ENCODE data around the gene GPR3. TPM values are rescaled to one million over a fixed set of nuclear protein-coding genes. Genes with fewer than 3 reads are reported as not detected.
A peak's percentile ranks its signal among the peaks of the same experiment; 100 is the strongest.

The GPR3 gene
- total and polyA plus RNA-seq, 11 donors: 0.11 to 3.7 (median 0.53) TPM; not detected in 1

DNA sequence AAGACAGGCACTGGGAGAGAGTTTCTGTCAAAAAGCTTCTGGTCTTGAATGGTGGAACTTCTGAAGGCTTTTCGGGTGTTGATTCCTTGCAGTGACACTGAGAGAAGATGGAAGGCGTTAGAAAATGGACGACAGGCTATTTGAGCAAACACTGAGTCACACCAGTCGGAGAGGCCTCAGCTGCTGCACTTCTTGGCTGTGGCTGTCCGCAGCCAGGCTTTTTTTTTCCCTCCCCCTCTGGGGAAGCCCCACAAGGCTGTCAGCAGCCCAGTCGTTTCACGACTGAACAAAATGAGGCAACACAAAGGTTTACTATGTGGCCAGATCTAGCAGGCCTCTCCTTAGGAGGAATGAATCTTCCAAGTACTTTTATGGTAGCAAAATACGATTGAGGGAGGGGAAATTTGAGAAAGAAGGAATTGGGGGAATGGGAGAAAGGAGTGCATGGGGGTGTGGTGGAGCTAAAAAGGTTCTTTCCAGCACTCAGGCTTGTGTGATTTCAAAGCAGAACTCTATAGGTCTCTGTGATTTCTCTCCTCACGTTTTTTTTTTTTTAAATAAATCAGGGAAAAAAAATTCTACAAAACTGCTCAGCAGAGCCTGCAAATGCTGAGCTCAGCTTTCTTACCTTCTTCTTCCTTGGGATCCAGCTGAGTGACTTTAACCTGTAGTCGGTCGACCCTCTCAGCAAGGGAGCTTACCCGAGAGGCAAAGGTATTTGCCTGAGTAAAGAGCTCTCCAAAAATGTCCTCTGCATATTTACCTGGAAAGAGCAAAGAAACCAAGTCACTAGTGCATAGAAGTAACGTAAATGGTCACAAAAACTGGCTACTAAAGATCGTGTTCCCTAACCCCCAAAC lies 26.1 kb downstream of the GPR3 start:
- 30 to 40% (median 33%) methylated on average over 14 of the region's 14 CpGs for WGBS, 4 donors
- no peaks in the 10 kb centered on the region for H3K27me3 ChIP-seq
- intact Hi-C loops (cut with DNase I): loop anchor here in 4 of 10 donors (5.0 kb wide), 3 partner anchors 69 to 189 kb away; partner anchors contain the start of gene AHDC1 (in 1 of the 4)
- ATAC-seq (peak; percentile 75 to 94 (median 92)), DNase-seq (peak in 4 of 5 donors; percentile 69 to 86 (median 77))
- H3K4me3 ChIP-seq: no peak overlapping the region
- peaks cover 3 to 82% (median 54%) of the 10 kb centered on the region in 12 donors for H3K4me1 ChIP-seq
- peaks cover 0 to 64% (median 53%) of the 10 kb centered on the region in 9 donors for H3K36me3 ChIP-seq
- peak overlapping the region; percentile 8 to 89 (median 74) for H3K27ac ChIP-seq
- TF ChIP-seq CTCF (IDR thresholded peaks at IDR 0.05): no peak
- no peak for TF ChIP-seq POLR2A (IDR thresholded peaks at IDR 0.05)
- no peaks in the 10 kb centered on the region for H3K9me3 ChIP-seq

GRCh38 chr1:27423709-27424108 lies 31.3 kb downstream of the GPR3 start:
- intact Hi-C loops (cut with DNase I): no loop called here
- Histone ChIP-seq H3K36me3 (peaks cover 0 to 52% (median 18%) of the 10 kb centered on the region in 9 donors), H3K9me3 (no peaks in the 10 kb centered on the region), H3K4me1 (peaks cover 5 to 97% (median 52%) of the 10 kb centered on the region in 12 donors), H3K4me3 (no peak overlapping the region), H3K27ac (peak overlapping the region in 6 of 12 donors; percentile 4 to 41 (median 12)), H3K27me3 (no peaks in the 10 kb centered on the region)
- TF ChIP-seq POLR2A (IDR thresholded peaks at IDR 0.05) (no peak), CTCF (IDR thresholded peaks at IDR 0.05) (no peak)
- 63 to 77% (median 71%) methylated on average over 4 of the region's 4 CpGs for WGBS, 4 donors
- DNase-seq (no peak), ATAC-seq (no peak)

DNA sequence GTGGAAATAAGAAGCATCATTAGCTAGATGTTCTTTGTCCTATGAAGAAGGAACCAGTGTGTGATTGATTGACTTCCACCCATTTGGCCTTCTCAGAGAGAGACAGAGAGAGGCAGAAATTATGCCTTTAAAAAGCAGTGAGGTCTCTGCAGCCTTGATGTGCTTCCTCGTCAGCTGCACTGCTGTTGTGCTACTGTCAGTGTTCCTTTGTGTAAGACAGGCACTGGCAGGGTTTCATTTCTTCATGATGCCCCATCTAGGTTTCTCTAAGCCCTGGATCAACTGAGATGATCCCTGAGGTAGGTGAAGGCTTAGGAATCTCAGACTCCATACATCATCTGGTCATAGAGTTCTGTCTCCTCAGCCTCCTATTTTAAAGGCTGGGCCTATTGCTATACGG lies 34.9 kb downstream of the GPR3 start:
- intact Hi-C loops (cut with DNase I): loop anchor here in 4 of 10 donors (5.0 kb wide), 3 partner anchors 60 to 175 kb away; partner anchors contain the start of gene AHDC1 (in 2 of the 4)

More for the DNA sequence above, 34.9 kb downstream of the GPR3 start:
- H3K4me3 ChIP-seq: no peak overlapping the region
- DNase-seq (no peak), ATAC-seq (no peak)
- peak overlapping the region; percentile 82 to 94 (median 86) for H3K27ac ChIP-seq
- H3K4me1 ChIP-seq: peaks cover 24 to 98% (median 68%) of the 10 kb centered on the region in 12 donors
- no peaks in the 10 kb centered on the region for H3K27me3 ChIP-seq
- TF ChIP-seq CTCF (IDR thresholded peaks at IDR 0.05): no peak
- no peak for TF ChIP-seq POLR2A (IDR thresholded peaks at IDR 0.05)
- H3K9me3 ChIP-seq: no peaks in the 10 kb centered on the region
- 25 to 48% (median 35%) methylated on average over 1 to 2 of the region's 2 CpGs for WGBS, 4 donors
- H3K36me3 ChIP-seq: peaks cover 0 to 39% (median 16%) of the 10 kb centered on the region in 9 donors
